Spleen (tissue), 11 donors: ENCODE measurements around the gene NKD1. TPM values are rescaled to one million over a fixed set of nuclear protein-coding genes. Genes with fewer than 3 reads are reported as not detected.
A peak's percentile ranks its signal among the peaks of the same experiment; 100 is the strongest.
"Not testable (repeated sequence)": the region's sequence is repeated elsewhere in the genome, so short reads cannot be mapped to it uniquely, and the experiment has no call there.

Experiments
- DNase-seq: peaks from one replicate; pipeline ENCODE4 v3.0.0-alpha.2; 2020
- H3K27ac ChIP-seq, 8 donors: fragments of 200-600 bp; sonication (generic) in 7 of 8; 1 replicate in 4 of 8; 2 replicates in 4 of 8; pipeline versions ENCODE4 v1.5.0 to v1.8.0; 2016 to 2021; ENCODE audit warnings: inconsistent platforms in 4 of 8, mild to moderate bottlenecking in 4 of 8, moderate library complexity in 1 of 8
- H3K27me3 ChIP-seq, 7 donors: fragments of 200-600 bp; sonication (generic) in 6 of 7; replicated peaks in 1 of 7; 1 replicate in 4 of 7; 2 replicates in 3 of 7; pipeline versions ENCODE4 v1.5.0 to v1.8.0; 2016 to 2021; ENCODE audit warnings: inconsistent platforms in 3 of 7, mild to moderate bottlenecking in 1 of 7
- H3K36me3 ChIP-seq, 6 donors: fragments of 200-600 bp; sonication (generic) in 5 of 6; 1 replicate in 4 of 6; 2 replicates in 2 of 6; pipeline versions ENCODE4 v1.5.0 to v1.8.0; 2016 to 2021; ENCODE audit warnings: inconsistent platforms in 2 of 6
- H3K4me1 ChIP-seq, 6 donors: fragments of 200-600 bp; sonication (generic) in 5 of 6; 1 replicate in 3 of 6; 2 replicates in 3 of 6; pipeline versions ENCODE4 v1.5.0 to v1.8.0; 2016 to 2021; ENCODE audit warnings: inconsistent platforms in 3 of 6
- H3K4me3 ChIP-seq, 8 donors: fragments of 200-600 bp; sonication (generic) in 7 of 8; 1 replicate in 4 of 8; 2 replicates in 4 of 8; pipeline versions ENCODE4 v1.5.0 to v1.8.0; 2016 to 2021; ENCODE audit warnings: inconsistent platforms in 4 of 8, mild to moderate bottlenecking in 4 of 8, moderate library complexity in 2 of 8
- H3K9me3 ChIP-seq, 8 donors: fragments of 200-600 bp; sonication (generic) in 7 of 8; 1 replicate in 4 of 8; 2 replicates in 4 of 8; pipeline versions ENCODE4 v1.5.0 to v1.8.0; 2016 to 2021; ENCODE audit warnings: inconsistent platforms in 4 of 8
- CTCF ChIP-seq, 11 experiments: fragments of 200-600 bp in 7 of 11; fragments of 450-650 bp in 4 of 11; sonication (generic) in 4 of 11; IDR thresholded peaks in 8 of 11; conservative IDR thresholded peaks in 3 of 11; 1 replicate in 7 of 11; 2 replicates in 4 of 11; pipeline versions ENCODE4 v1.4.0 to v1.8.0; 2016 to 2021; ENCODE audit warnings: antibody characterized with exemption in 11 of 11, inconsistent platforms in 4 of 11, mild to moderate bottlenecking in 1 of 11
- POLR2A ChIP-seq, 3 donors: fragments of 450-650 bp; IDR thresholded peaks; one replicate each; pipeline ENCODE4 v1.5.1; 2017; ENCODE audit warnings: antibody characterized with exemption in 3 of 3, mild to moderate bottlenecking in 1 of 3
- POLR2AphosphoS5 ChIP-seq, 3 donors: sonication (generic); formaldehyde crosslinking; IDR thresholded peaks; one replicate each; pipeline ENCODE4 v1.5.1; 2017; ENCODE audit warnings: antibody characterized with exemption in 3 of 3
- WGBS, 5 donors: extraction: QIAGEN DNeasy Blood & Tissue Kit in 3 of 5; methylation state at CpG; one replicate each; pipeline versions ENCODE4 v1.1.5 to v1.1.7; 2013 to 2018; 5-methylcytosine and 5-hydroxymethylcytosine counted together
- intact Hi-C: fragments of 100-400 bp; cut with DNase I; formaldehyde crosslinking; loops from one replicate; pipeline ENCODE4 v1.15.0; 2023; ENCODE audit warnings: low total_unique reads
- polyA plus RNA-seq, 3 donors: library from polyadenylated mRNA; stranded (reverse); fragments of 200-250 nt; gene quantifications; one replicate each; pipeline ENCODE4 v1.2.1, GENCODE V29; 2013
- total RNA-seq, 7 donors: library from RNA; depleted of rRNA in 3 of 7; stranded (reverse); fragments of >200 nt in 3 of 7; fragmentation: NEBNext Ultra II Directional in 4 of 7; extraction: Animal tissue kit (Norgen Biotek cat#: 25700) in 4 of 7; gene quantifications; one replicate each; pipeline versions ENCODE4 v1.1.0 to v1.2.1, GENCODE V29; 2016 to 2021
- donor health status: healthy with polysubstance abuse.
- donor health status: DM: no; HTN: no; CAD: no; lungs with moderate emphysema.
- donor health status: DM: no; HTN: no; CAD: no.
- donor health status: Bipolar disorder and iron deficiency.
- donor health status: healthy.
- donor health status: DM: no; HTN: no; CAD: no.
- donor health status: DM: yes; HTN: yes; CAD: no.

The NKD1 gene
- total and polyA plus RNA-seq, 10 donors = 0.11 to 15.2 (median 3.6) TPM

- intact Hi-C loops = no loop called here
- no peaks in the 10 kb centered on the region for H3K4me1 ChIP-seq
- H3K27me3 ChIP-seq = no peaks in the 10 kb centered on the region
- TF ChIP-seq POLR2AphosphoS5 (IDR thresholded peaks at IDR 0.05) (no peak), CTCF (IDR thresholded peaks at IDR 0.05 in 8 of 11, conservative IDR thresholded peaks at IDR 0.05 in 3 of 11) (no peak), POLR2A (IDR thresholded peaks at IDR 0.05) (no peak)
- no peak overlapping the region for H3K27ac ChIP-seq
- H3K4me3 ChIP-seq = no peak overlapping the region
- no peaks in the 10 kb centered on the region for H3K36me3 ChIP-seq
- peaks cover 0 to 16% (median 6%) of the 10 kb centered on the region in 8 donors for H3K9me3 ChIP-seq
- WGBS, 5 donors = 85 to 100% (median 91%) methylated on average over 2 of the region's 2 CpGs
- no peak for DNase-seq
These were observed 13.2 kb upstream of the NKD1 start for GRCh38 chr16:50534958-50535357.

GRCh38 chr16:50535506-50536257 lies 12.5 kb upstream of the NKD1 start:
- TF ChIP-seq CTCF (IDR thresholded peaks at IDR 0.05 in 8 of 11, conservative IDR thresholded peaks at IDR 0.05 in 3 of 11) (no peak), POLR2AphosphoS5 (IDR thresholded peaks at IDR 0.05) (no peak), POLR2A (IDR thresholded peaks at IDR 0.05) (no peak)
- no peak for DNase-seq
- WGBS, 5 donors = 85 to 94% (median 88%) methylated on average over 12 of the region's 12 CpGs

GRCh38 chr16:50536258-50536645 lies 11.9 kb upstream of the NKD1 start:
- H3K9me3 ChIP-seq, H3K36me3 ChIP-seq, intact Hi-C loops, H3K27ac ChIP-seq, H3K27me3 ChIP-seq, H3K4me1 ChIP-seq, H3K4me3 ChIP-seq: not testable (repeated sequence)
- DNase-seq = peak; percentile 2
- 87 to 89% (median 87%) methylated on average over 7 of the region's 7 CpGs for WGBS, 5 donors

More at GRCh38 chr16:50535506-50536257, 12.5 kb upstream of the NKD1 start:
- intact Hi-C loops = no loop called here
- no peaks in the 10 kb centered on the region for H3K27me3 ChIP-seq
- no peak overlapping the region for H3K27ac ChIP-seq
- no peaks in the 10 kb centered on the region for H3K4me1 ChIP-seq
- peaks cover 0 to 8% (median 0%) of the 10 kb centered on the region in 8 donors for H3K9me3 ChIP-seq
- H3K4me3 ChIP-seq = no peak overlapping the region
- no peaks in the 10 kb centered on the region for H3K36me3 ChIP-seq

- no peak for TF ChIP-seq POLR2AphosphoS5 (IDR thresholded peaks at IDR 0.05)
- no peak for TF ChIP-seq POLR2A (IDR thresholded peaks at IDR 0.05)
- no peak for TF ChIP-seq CTCF (IDR thresholded peaks at IDR 0.05 in 8 of 11, conservative IDR thresholded peaks at IDR 0.05 in 3 of 11)
- DNase-seq = peak; percentile 11
- no peak overlapping the region for H3K27ac ChIP-seq
- H3K4me3 ChIP-seq = no peak overlapping the region
- intact Hi-C loops = no loop called here
- 72 to 89% (median 88%) methylated on average over 8 of the region's 8 CpGs for WGBS, 5 donors
- H3K4me1 ChIP-seq = no peaks in the 10 kb centered on the region
- no peaks in the 10 kb centered on the region for H3K36me3 ChIP-seq
- H3K9me3 ChIP-seq = peaks cover 0 to 6% (median 0%) of the 10 kb centered on the region in 8 donors
- no peaks in the 10 kb centered on the region for H3K27me3 ChIP-seq
These were observed 10.5 kb upstream of the NKD1 start for GRCh38 chr16:50537533-50538290.
